ENCODE measurements around the gene ADGRG3.

Gene ADGRG3

DNA sequence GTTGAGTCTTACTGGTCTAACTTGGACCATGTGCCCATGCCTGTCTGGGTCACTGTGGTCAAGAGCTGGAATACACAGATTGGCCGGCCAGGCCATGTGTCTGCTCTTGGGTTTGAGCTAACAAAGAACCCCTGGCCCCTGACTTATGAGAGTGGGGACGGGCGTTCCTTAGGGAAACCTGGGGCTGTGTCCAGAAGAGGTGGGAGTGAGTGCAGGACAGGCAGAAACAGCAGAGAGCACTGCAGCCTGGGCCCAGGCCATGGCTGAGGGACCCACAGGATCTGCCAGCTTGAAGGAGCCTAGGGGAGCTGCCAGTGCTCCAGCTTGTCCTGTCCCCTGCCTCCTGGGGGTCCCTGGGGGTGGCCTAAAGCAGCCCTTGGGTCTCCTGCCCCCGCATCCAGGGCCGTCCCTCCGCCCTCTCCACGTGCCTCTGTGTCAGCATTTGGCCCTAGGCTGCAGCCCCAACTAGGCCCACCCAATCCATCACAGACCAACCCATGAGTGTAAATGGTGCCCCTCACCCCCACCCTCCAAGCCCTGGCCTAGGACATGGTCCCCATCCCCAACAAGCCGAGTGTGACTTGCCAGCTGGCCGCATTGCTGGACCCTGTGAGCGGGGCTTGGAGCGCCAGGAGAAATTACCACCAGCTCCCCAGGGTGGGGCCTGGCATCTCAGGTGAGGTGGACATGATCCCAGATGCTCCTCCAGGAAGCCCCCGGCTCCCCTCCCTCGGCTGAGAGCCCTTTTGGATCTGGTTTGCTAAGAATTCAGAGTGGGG is 14.0 kb downstream of the ADGRG3 start:
- no peak for DNase-seq

GRCh38 chr16:57682809-57683635 is 14.9 kb downstream of the ADGRG3 start:
- no peak for DNase-seq

DNA sequence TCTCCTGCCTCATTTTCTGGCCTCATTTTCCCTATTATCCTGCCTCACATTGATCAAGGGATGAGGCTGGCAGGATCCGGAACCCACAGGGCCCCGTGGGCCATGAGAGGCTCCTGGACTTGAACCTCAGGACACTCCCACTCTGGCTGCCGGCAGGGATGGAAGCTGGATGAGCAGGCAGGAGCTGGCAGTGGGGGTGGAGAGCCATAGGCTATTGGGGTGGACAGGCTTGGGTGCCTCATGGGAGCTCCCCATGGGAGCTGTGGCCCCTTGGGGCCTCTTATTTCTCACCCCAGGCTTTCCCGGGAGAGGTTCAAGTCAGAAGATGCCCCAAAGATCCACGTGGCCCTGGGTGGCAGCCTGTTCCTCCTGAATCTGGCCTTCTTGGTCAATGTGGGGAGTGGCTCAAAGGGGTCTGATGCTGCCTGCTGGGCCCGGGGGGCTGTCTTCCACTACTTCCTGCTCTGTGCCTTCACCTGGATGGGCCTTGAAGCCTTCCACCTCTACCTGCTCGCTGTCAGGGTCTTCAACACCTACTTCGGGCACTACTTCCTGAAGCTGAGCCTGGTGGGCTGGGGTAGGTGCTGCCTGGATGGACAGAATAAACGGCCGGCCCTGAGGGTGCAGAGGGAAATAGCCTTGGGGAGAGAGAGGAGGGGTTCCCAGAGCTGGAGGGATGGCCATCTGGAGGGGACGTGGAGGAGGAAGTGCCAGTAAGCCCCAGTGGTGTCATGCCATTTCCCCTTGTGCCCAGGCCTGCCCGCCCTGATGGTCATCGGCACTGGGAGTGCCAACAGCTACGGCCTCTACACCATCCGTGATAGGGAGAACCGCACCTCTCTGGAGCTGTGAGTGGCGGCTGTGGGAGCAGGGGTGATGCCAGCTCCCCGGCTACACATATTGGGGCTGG is 15.8 kb downstream of the ADGRG3 start:
- DNase-seq: no peak

DNA sequence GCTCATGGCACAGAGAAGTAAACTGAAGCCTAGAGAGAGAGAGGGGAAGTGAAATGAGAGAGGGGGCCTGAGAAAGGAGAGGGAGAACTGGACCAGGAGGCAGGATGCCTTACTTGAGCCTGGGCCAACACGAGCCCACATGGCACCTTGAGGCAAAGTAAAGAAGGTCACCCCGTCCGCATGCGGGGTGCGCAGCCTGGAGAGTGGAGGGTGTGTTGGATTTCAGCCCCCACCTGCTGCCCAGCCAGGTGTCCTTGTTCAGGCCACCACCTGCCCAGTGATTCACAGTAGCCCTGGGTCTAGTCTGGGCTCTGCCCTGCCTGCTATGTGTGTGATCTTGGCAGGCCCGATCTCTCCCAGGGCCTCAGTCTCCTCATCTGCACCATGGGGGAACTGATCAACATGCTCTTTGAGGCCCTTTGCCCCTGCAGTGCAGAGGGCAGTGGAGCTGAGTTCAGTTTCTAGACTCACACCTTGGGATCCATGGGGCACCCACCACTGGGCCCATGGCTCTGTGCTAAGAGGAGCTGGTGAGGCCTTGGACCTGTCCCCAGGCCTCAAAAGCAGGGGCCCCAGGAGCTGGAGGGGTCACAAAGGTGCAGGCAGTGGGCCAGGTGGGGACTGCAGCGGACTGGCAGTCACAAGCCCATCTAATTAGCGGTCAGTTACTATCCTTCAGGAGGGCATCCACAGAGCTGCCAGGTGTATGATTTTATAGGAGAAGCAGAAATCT is 16.7 kb downstream of the ADGRG3 start:
- no peak for DNase-seq

DNA sequence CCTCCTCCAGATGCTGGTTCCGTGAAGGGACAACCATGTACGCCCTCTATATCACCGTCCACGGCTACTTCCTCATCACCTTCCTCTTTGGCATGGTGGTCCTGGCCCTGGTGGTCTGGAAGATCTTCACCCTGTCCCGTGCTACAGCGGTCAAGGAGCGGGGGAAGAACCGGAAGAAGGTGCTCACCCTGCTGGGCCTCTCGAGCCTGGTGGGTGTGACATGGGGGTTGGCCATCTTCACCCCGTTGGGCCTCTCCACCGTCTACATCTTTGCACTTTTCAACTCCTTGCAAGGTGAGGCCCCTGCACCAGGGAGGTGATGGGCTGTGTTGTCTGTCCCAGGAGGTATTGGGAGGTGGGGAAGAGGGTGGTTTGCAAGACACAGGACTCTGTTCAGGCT is 17.5 kb downstream of the ADGRG3 start:
- DNase-seq: no peak

- DNase-seq: no peak
Observed at GRCh38 chr16:57686577-57686976, 18.5 kb downstream of the ADGRG3 start.

DNA sequence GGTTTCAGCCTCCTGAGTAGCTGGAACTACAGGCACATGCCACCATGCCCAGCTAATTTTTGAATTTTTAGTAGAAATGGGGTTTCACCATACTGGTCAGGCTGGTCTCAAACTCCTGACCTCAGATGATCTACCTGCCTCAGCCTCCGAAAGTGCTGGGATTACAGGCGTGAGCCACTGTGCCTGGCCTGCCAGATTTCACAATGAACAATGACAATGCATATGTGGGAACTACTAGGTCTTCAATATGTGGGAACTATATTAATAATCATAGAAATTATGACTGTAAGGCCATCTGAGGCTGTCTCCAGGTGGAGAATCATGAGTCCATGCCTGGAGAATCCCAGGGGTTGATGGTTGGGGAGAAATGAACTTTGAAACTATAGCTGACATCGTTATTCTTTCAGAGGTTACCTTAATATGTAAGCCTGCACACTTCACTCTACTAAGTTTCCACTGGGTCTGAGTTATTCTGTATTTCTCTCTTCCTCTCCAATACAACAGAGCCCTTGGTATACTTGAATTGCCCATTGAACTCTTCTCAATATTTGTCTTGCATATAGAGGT is 19.3 kb downstream of the ADGRG3 start:
- DNase-seq: peak in 1 of 2 donors; percentile 7

DNA sequence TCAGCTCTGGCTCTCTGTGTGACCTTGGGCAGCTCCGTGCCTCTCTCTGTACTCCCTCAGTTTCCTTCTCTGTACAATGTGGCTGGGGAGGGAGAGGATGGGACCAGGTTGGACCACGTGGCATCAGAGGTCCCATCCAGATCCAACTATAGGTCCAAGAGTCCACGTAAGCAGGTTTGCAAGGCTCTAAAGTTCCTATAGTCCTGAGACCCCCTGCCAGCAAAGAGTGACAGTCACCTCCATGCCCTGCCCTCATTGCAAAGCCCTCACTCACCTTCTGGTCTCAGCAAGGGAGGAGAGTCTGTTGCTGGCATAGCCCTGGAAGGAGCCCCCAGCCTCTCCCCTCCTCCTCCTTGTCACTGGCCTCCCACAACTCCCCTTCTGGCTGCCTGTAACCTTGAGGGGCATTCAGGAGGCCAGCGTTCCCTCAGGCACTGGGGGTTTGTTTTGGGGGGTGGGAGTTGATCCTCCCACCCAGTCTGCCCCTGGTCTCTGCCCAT is 20.4 kb downstream of the ADGRG3 start:
- DNase-seq: no peak

GRCh38 chr16:57688987-57689761 is 21.1 kb downstream of the ADGRG3 start:
- DNase-seq: no peak

- peak; percentile 56 to 73 for DNase-seq
Observed at GRCh38 chr16:57689762-57690558, 21.9 kb downstream of the ADGRG3 start.

GRCh38 chr16:57690782-57691471 is 22.8 kb downstream of the ADGRG3 start:
- DNase-seq: peak; percentile 30 to 48

DNA sequence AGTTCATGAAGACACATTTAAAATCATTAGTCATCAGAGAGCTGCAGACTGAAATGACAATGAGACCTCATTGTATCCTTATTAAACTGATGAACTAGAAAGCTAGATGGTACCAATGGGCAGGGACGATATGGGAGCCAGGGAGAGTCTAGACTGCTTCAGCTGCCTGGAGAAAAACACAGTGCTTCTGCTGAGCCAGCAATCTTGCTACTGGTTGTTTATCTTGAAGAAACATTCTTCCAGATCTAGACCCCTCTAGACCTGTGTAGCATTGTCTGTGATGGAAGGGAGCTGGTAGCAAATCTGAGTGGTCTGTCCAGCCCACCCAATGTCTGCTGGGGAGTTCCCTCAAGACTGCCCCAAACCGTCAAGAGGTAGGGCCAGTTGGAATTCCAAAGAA is 24.5 kb downstream of the ADGRG3 start:
- no peak for DNase-seq

- no peak for DNase-seq
Observed at GRCh38 chr16:57693550-57693949, 25.4 kb downstream of the ADGRG3 start.

DNA sequence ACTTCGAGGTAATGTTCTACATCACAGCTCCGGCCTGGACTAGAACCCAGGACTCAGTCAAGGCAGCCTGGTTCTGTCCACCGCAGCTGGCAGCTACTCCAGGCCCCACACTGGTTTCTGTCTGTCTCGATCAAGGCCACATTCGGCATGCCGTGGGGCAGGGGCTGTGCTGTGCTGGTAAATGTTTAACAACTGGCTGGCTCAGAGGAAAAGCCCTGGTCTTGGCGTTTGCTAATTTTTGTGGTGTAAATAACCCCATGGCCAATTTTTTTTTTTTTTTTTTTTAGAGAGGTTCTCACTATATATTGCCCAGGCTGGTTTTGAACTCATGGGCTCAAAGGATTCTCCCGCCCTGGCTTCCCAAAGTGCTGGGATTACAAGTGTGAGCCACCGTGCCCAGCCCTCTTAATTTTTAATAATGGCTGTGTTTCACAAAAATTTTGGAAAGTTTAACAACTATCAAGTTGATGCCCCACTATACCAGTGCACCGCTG is 26.2 kb downstream of the ADGRG3 start:
- no peak for DNase-seq

- peak; percentile 61 to 69 for DNase-seq
Observed at GRCh38 chr16:57694725-57695679, 26.9 kb downstream of the ADGRG3 start, which contains the start of gene DRC7. DRC7 (plus strand) TSS chr16:57694806; CDS start chr16:57697950, 3,144 bp downstream.

- DNase-seq: no peak
Observed at GRCh38 chr16:57695680-57696069, 27.6 kb downstream of the ADGRG3 start.

DNA sequence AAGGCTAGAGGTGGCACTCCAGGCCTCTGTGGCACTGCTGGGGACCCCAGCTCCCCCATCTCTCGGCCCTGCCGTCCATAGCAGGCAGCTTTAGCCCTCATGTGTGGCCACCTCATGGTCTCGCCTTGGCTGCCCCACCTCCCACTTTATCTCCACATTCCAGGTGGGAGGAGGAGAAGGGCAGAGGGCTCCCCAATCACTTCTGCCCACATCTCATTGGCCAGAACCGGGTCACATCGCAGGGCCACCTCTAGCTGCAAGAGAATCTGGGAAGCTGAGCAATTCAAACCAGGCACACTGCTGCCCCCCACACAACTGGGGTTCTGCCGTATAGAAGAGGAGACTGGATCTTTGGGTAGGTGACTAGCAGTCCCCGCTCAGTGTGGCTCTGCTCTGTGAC is 28.1 kb downstream of the ADGRG3 start:
- DNase-seq: no peak
